HG02981 (cell line): Measurements from ENCODE around the gene IRAK3.

Source experiments
- ATAC-seq: cut with Tn5 transposase; IDR thresholded peaks from one replicate; pipeline ENCODE4 v1.9.1; 2021; ENCODE audit warnings: mild to moderate bottlenecking, moderate library complexity; ENCODE audit not compliant: unreplicated experiment

The IRAK3 gene

DNA sequence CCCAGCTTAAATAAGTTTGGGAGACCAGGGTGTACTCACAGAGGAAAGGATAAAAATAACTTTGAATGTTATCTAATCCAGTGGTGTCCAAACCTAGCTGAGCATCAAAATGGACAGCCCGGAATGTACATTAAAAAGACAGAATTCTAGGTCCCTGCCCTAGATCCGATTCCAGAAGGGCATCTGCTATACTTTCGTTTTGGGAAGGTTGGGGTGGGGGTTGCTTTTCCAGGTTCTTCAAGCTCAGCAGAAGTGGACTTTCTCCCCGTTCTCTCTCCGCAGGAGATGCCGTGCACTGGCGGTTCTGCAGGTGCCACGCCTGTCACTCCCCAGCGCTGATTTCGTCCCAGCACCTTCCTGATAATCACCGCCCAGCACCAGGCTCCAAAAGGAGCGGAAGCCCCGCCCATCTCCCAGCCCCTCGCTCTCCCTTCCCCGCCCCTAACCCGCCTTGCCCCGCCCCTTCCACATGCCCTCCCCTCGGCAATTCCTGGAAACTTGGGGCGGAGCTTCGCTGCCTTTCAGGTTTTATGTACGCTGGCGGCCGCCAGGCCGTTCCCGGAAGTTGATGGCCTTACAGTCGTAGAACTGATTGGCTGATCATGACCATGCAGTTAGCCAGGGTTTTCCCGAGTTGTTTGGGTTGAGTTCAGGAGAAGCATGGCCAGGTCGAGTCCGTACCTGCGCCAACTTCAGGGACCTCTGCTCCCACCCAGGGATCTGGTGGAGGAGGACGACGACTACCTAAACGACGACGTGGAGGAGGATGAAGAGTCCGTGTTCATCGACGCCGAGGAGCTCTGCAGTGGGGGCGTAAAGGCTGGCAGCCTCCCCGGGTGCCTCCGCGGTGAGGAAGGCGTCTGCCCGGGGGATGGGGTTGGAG lies 113.2 kb downstream of the IRAK3 start, which contains the start of gene HELB:
Gene HELB (plus strand): TSS at position 550 of the 883 bp plus-strand sequence. CDS start 111 bp downstream, at position 661.
- ATAC-seq = peak; percentile 92

- no peak for ATAC-seq
Observed at GRCh38 chr12:66302827-66303169, 113.8 kb downstream of the IRAK3 start.

- ATAC-seq = peak; percentile 56
Observed at GRCh38 chr12:66303316-66303804, 114.3 kb downstream of the IRAK3 start.
